ENCODE results near the gene PSMD11.

The PSMD11 gene

DNA sequence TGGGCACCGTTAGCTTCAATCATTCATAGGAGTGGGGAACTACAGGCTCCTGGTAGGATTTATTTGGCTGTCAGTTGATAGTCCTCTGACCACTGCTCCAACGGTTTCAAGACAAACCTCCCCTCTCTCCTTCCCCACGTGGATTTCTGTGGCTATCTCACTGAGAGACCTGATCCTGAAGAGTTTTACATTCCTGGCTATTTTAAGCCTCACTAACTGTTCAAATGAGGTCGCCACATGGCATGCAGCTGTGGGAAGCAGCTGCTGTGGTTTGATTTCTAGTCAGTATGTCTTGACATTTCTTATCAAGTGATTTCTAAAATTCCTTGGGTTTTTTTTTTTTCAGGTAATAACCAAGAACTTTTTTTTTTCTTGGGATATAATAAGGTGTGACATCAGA is 80.8 kb downstream of the PSMD11 start:
- Histone ChIP-seq H3K9me3 (ENCODE audit: control insufficient read depth, insufficient read depth, low read depth, low read length) (no peaks in the 10 kb centered on the region), H3K4me1 (ENCODE audit: control insufficient read depth, insufficient read depth, low read length) (peaks cover 4% of the 10 kb centered on the region), H3K36me3 (ENCODE audit: control insufficient read depth in 2 of 2, insufficient read depth in 1 of 2, low read length in 2 of 2) (no peaks in the 10 kb centered on the region), H3K4me3 (ENCODE audit: low read depth, low read length) (no peak overlapping the region), H3K27ac (ENCODE audit: extremely low read depth, low read depth, low read length) (no peak overlapping the region)
- TF ChIP-seq, protein P1, sequence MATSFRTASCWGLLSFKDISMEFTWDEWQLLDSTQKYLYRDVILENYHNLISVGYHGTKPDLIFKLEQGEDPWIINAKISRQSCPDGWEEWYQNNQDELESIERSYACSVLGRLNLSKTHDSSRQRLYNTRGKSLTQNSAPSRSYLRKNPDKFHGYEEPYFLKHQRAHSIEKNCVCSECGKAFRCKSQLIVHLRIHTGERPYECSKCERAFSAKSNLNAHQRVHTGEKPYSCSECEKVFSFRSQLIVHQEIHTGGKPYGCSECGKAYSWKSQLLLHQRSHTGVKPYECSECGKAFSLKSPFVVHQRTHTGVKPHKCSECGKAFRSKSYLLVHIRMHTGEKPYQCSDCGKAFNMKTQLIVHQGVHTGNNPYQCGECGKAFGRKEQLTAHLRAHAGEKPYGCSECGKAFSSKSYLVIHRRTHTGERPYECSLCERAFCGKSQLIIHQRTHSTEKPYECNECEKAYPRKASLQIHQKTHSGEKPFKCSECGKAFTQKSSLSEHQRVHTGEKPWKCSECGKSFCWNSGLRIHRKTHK (tag by site-specific recombination; IDR thresholded peaks at IDR 0.05) = no peak
- TF ChIP-seq ZNF133 (tag by site-specific recombination; IDR thresholded peaks at IDR 0.05) (no peak), EGR2 (tag by site-specific recombination; IDR thresholded peaks at IDR 0.05; ENCODE audit: low read depth) (no peak), ZNF555 (tag by site-specific recombination; conservative IDR thresholded peaks at IDR 0.05) (no peak), ZXDB (tag by site-specific recombination; IDR thresholded peaks at IDR 0.05) (no peak)
- TF ChIP-seq, protein P2, sequence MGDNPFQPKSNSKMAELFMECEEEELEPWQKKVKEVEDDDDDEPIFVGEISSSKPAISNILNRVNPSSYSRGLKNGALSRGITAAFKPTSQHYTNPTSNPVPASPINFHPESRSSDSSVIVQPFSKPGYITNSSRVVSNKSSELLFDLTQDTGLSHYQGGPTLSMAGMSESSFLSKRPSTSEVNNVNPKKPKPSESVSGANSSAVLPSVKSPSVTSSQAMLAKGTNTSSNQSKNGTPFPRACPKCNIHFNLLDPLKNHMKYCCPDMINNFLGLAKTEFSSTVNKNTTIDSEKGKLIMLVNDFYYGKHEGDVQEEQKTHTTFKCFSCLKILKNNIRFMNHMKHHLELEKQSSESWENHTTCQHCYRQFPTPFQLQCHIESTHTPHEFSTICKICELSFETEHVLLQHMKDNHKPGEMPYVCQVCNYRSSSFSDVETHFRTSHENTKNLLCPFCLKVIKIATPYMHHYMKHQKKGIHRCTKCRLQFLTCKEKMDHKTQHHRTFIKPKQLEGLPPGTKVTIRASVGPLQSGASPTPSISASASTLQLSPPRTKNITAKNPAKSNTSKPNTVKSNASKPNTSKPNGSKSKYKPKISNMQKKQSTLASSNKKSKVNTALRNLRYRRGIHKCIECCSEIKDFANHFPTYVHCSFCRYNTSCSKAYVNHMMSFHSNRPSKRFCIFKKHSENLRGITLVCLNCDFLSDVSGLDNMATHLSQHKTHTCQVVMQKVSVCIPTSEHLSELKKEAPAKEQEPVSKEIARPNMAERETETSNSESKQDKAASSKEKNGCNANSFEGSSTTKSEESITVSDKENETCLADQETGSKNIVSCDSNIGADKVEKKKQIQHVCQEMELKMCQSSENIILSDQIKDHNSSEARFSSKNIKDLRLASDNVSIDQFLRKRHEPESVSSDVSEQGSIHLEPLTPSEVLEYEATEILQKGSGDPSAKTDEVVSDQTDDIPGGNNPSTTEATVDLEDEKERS (tag by site-specific recombination; IDR thresholded peaks at IDR 0.05) = no peak
- TF ChIP-seq, protein P3, sequence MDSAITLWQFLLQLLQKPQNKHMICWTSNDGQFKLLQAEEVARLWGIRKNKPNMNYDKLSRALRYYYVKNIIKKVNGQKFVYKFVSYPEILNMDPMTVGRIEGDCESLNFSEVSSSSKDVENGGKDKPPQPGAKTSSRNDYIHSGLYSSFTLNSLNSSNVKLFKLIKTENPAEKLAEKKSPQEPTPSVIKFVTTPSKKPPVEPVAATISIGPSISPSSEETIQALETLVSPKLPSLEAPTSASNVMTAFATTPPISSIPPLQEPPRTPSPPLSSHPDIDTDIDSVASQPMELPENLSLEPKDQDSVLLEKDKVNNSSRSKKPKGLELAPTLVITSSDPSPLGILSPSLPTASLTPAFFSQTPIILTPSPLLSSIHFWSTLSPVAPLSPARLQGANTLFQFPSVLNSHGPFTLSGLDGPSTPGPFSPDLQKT (IDR thresholded peaks at IDR 0.05; ENCODE audit: borderline replicate concordance, low read depth, low read length) = no peak
- POLR2A ChIA-PET = no interaction called here
- CTCF ChIA-PET = interaction anchor here (0.7 kb wide), 1 partner anchor 262 kb away, joined by 6 read pairs; no protein-coding TSS in a partner anchor

DNA sequence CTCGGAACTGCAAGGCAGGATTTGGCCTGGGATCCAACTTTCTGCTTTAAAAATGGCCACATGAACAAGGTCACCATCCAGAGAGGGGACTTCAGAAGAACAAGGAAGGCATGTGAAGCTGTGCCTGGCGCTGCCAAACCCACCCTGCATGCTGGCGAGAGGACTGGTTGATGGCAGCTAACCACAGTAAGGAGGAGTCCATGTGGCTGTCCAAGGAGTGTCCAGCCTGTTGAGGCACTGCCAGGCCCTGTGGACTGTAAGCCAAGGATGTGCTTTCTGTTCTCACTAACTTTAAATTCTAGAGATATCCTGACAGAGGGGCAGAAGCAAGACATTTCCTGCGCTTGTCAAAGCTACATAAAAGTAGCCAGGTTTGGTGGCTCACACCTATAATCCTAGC is 82.8 kb downstream of the PSMD11 start:
- ChIA-PET CTCF (interaction anchor here (1.0 kb wide), 1 partner anchor 65 kb away, joined by 4 read pairs; no protein-coding TSS in a partner anchor), POLR2A (no interaction called here)
- Histone ChIP-seq H3K4me3 (ENCODE audit: low read depth, low read length) (no peak overlapping the region), H3K27ac (ENCODE audit: extremely low read depth, low read depth, low read length) (no peak overlapping the region), H3K4me1 (ENCODE audit: control insufficient read depth, insufficient read depth, low read length) (no peaks in the 10 kb centered on the region), H3K36me3 (ENCODE audit: control insufficient read depth in 2 of 2, insufficient read depth in 1 of 2, low read length in 2 of 2) (no peaks in the 10 kb centered on the region), H3K9me3 (ENCODE audit: control insufficient read depth, insufficient read depth, low read depth, low read length) (no peaks in the 10 kb centered on the region)
- TF ChIP-seq, protein P4, sequence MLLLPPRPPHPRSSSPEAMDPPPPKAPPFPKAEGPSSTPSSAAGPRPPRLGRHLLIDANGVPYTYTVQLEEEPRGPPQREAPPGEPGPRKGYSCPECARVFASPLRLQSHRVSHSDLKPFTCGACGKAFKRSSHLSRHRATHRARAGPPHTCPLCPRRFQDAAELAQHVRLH (tag by site-specific recombination; IDR thresholded peaks at IDR 0.05) = no peak
- TF ChIP-seq YY1 (tag by site-specific recombination; IDR thresholded peaks at IDR 0.05) (no peak), ZNF785 (tag by site-specific recombination; IDR thresholded peaks at IDR 0.05) (no peak), ZNF621 (tag by site-specific recombination; IDR thresholded peaks at IDR 0.05) (no peak), ZNF510 (tag by site-specific recombination; IDR thresholded peaks at IDR 0.05; ENCODE audit: insufficient replicate concordance) (no peak), KLF10 (tag by site-specific recombination; IDR thresholded peaks at IDR 0.05) (no peak), ZNF423 (tag by site-specific recombination; IDR thresholded peaks at IDR 0.05) (no peak), ZFP69B (tag by site-specific recombination; IDR thresholded peaks at IDR 0.05) (no peak), ZNF658 (tag by site-specific recombination; IDR thresholded peaks at IDR 0.05) (no peak), TCF7L2 (IDR thresholded peaks at IDR 0.05; ENCODE audit: borderline replicate concordance, low read depth, low read length) (no peak), BCL11A (tag by site-specific recombination; IDR thresholded peaks at IDR 0.05; ENCODE audit: low read depth) (no peak), HOXD13 (CRISPR knock-in tag; IDR thresholded peaks at IDR 0.05; ENCODE audit: borderline replicate concordance) (no peak)
- TF ChIP-seq, protein P5, sequence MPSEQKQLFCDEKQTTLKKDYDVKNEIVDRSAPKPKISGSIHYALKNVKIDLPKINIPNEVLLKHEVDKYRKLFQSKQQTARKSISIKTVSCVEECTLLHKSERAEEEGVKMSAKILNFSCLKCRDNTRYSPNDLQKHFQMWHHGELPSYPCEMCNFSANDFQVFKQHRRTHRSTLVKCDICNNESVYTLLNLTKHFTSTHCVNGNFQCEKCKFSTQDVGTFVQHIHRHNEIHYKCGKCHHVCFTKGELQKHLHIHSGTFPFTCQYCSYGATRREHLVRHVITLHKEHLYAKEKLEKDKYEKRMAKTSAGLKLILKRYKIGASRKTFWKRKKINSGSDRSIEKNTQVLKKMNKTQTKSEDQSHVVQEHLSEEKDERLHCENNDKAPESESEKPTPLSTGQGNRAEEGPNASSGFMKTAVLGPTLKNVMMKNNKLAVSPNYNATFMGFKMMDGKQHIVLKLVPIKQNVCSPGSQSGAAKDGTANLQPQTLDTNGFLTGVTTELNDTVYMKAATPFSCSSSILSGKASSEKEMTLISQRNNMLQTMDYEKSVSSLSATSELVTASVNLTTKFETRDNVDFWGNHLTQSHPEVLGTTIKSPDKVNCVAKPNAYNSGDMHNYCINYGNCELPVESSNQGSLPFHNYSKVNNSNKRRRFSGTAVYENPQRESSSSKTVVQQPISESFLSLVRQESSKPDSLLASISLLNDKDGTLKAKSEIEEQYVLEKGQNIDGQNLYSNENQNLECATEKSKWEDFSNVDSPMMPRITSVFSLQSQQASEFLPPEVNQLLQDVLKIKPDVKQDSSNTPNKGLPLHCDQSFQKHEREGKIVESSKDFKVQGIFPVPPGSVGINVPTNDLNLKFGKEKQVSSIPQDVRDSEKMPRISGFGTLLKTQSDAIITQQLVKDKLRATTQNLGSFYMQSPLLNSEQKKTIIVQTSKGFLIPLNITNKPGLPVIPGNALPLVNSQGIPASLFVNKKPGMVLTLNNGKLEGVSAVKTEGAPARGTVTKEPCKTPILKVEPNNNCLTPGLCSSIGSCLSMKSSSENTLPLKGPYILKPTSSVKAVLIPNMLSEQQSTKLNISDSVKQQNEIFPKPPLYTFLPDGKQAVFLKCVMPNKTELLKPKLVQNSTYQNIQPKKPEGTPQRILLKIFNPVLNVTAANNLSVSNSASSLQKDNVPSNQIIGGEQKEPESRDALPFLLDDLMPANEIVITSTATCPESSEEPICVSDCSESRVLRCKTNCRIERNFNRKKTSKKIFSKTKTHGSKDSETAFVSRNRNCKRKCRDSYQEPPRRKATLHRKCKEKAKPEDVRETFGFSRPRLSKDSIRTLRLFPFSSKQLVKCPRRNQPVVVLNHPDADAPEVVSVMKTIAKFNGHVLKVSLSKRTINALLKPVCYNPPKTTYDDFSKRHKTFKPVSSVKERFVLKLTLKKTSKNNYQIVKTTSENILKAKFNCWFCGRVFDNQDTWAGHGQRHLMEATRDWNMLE (tag by site-specific recombination; conservative IDR thresholded peaks at IDR 0.05; ENCODE audit: low read depth) = no peak
